HG02798 (cell line): ENCODE measurements around the gene COPS7B.

Experiments
- ATAC-seq: cut with Tn5 transposase; IDR thresholded peaks from one replicate; pipeline ENCODE4 v1.9.1; 2021; ENCODE audit warnings: mild to moderate bottlenecking; ENCODE audit not compliant: unreplicated experiment, poor library complexity

Gene COPS7B

GRCh38 chr2:231785413-231785812 is 832 bp upstream of the COPS7B start:
- no peak for ATAC-seq

- no peak for ATAC-seq
Measured at GRCh38 chr2:231785822-231786176, 446 bp upstream of the COPS7B start.

GRCh38 chr2:231786917-231787292 is 660 bp downstream of the COPS7B start:
- no peak for ATAC-seq

- no peak for ATAC-seq
Measured at GRCh38 chr2:231791107-231791506, 4.9 kb downstream of the COPS7B start.

- ATAC-seq, result no peak
Measured at GRCh38 chr2:231794383-231794782, 8.1 kb downstream of the COPS7B start.

- no peak for ATAC-seq
Measured at GRCh38 chr2:231795525-231796327, 9.5 kb downstream of the COPS7B start.

GRCh38 chr2:231800493-231801091 is 14.3 kb downstream of the COPS7B start:
- no peak for ATAC-seq

GRCh38 chr2:231803501-231804138 is 17.4 kb downstream of the COPS7B start:
- ATAC-seq, result no peak

- no peak for ATAC-seq
Measured at GRCh38 chr2:231807020-231807419, 20.8 kb downstream of the COPS7B start.

- no peak for ATAC-seq
Measured at GRCh38 chr2:231810905-231811304, 24.7 kb downstream of the COPS7B start.

GRCh38 chr2:231816327-231817026 is 30.2 kb downstream of the COPS7B start:
- no peak for ATAC-seq

- ATAC-seq, result no peak
Measured at GRCh38 chr2:231819447-231820042, 33.3 kb downstream of the COPS7B start.

GRCh38 chr2:231820786-231821303 is 34.6 kb downstream of the COPS7B start:
- ATAC-seq, result no peak

- no peak for ATAC-seq
Measured at GRCh38 chr2:231821908-231822307, 35.7 kb downstream of the COPS7B start.

GRCh38 chr2:231853105-231853504 is 66.9 kb downstream of the COPS7B start:
- ATAC-seq, result no peak

GRCh38 chr2:231854616-231855125 is 68.4 kb downstream of the COPS7B start:
- ATAC-seq, result no peak

- ATAC-seq, result no peak
Measured at GRCh38 chr2:231856959-231857358, 70.7 kb downstream of the COPS7B start.
